Left ventricle myocardium inferior (tissue), 1 donor: ENCODE results near the gene PKD2. TPM values are rescaled to one million over a fixed set of nuclear protein-coding genes. Genes with fewer than 3 reads are reported as not detected.

Source experiments
- DNase-seq: peaks from one replicate; pipeline ENCODE4 v3.0.0-alpha.2; 2020
- H3K27ac ChIP-seq: fragments of 200-600 bp; replicated peaks from 2 replicates; pipeline ENCODE4 v1.8.0; 2021
- H3K27me3 ChIP-seq: fragments of 200-600 bp; 2 replicates; pipeline ENCODE4 v1.8.0; 2021; ENCODE audit warnings: low read depth
- H3K36me3 ChIP-seq: fragments of 200-600 bp; 2 replicates; pipeline ENCODE4 v1.8.0; 2021
- H3K4me1 ChIP-seq: fragments of 200-600 bp; 2 replicates; pipeline ENCODE4 v1.8.0; 2021
- H3K4me3 ChIP-seq: fragments of 200-600 bp; 2 replicates; pipeline ENCODE4 v1.8.0; 2021; ENCODE audit warnings: mild to moderate bottlenecking, moderate library complexity
- H3K9me3 ChIP-seq: fragments of 200-600 bp; replicated peaks from 2 replicates; pipeline ENCODE4 v1.8.0; 2021
- CTCF ChIP-seq: fragments of 200-600 bp; IDR thresholded peaks from 2 replicates; pipeline ENCODE4 v1.8.0; 2021; ENCODE audit warnings: antibody characterized with exemption, mild to moderate bottlenecking, borderline replicate concordance
- intact Hi-C: fragments of 100-400 bp; cut with micrococcal nuclease; formaldehyde crosslinking; loops from one replicate; pipeline ENCODE4 v1.11.0; 2022
- total RNA-seq: library from RNA; stranded (reverse); fragmentation: NEBNext Ultra II Directional; extraction: Animal tissue kit (Norgen Biotek cat#: 25700); gene quantifications from one replicate; pipeline ENCODE4 v1.2.1, GENCODE V29; 2021
- donor health status: DM: no; HTN: yes; CAD: no; lungs with severe emphysema.

The PKD2 gene
- total RNA-seq, 1 donor from 2014 or later, result 11.7 TPM

- H3K27ac ChIP-seq, result no peak overlapping the region
- peaks cover 65% of the 10 kb centered on the region for H3K36me3 ChIP-seq
- no peaks in the 10 kb centered on the region for H3K9me3 ChIP-seq
- no peak for DNase-seq
- no peaks in the 10 kb centered on the region for H3K27me3 ChIP-seq
- no peak overlapping the region for H3K4me3 ChIP-seq
- TF ChIP-seq CTCF, result no peak
- peaks cover 3% of the 10 kb centered on the region for H3K4me1 ChIP-seq
- intact Hi-C loops, result no loop called here
These were observed 52.3 kb downstream of the PKD2 start for GRCh38 chr4:88059766-88060165.

- no peaks in the 10 kb centered on the region for H3K27me3 ChIP-seq
- H3K9me3 ChIP-seq, result no peaks in the 10 kb centered on the region
- peaks cover 66% of the 10 kb centered on the region for H3K36me3 ChIP-seq
- TF ChIP-seq CTCF, result no peak
- peaks cover 3% of the 10 kb centered on the region for H3K4me1 ChIP-seq
- no peak overlapping the region for H3K27ac ChIP-seq
- intact Hi-C loops, result no loop called here
- DNase-seq, result no peak
- H3K4me3 ChIP-seq, result no peak overlapping the region
These were observed 53.0 kb downstream of the PKD2 start for GRCh38 chr4:88060431-88060830.

- Histone ChIP-seq H3K9me3 (no peaks in the 10 kb centered on the region), H3K27ac (no peak overlapping the region), H3K27me3 (no peaks in the 10 kb centered on the region), H3K36me3 (peaks cover 66% of the 10 kb centered on the region), H3K4me1 (peaks cover 3% of the 10 kb centered on the region), H3K4me3 (no peak overlapping the region)
- intact Hi-C loops, result no loop called here
- DNase-seq, result no peak
- TF ChIP-seq CTCF, result no peak
These were observed 54.9 kb downstream of the PKD2 start for GRCh38 chr4:88062311-88062710.

GRCh38 chr4:88062843-88063242 lies 55.4 kb downstream of the PKD2 start:
- Histone ChIP-seq H3K36me3 (peaks cover 67% of the 10 kb centered on the region), H3K27ac (no peak overlapping the region), H3K27me3 (no peaks in the 10 kb centered on the region), H3K4me1 (peaks cover 3% of the 10 kb centered on the region), H3K9me3 (no peaks in the 10 kb centered on the region), H3K4me3 (no peak overlapping the region)
- no peak for TF ChIP-seq CTCF
- DNase-seq, result no peak
- intact Hi-C loops, result no loop called here

- Histone ChIP-seq H3K4me1 (peaks cover 3% of the 10 kb centered on the region), H3K9me3 (peaks cover 8% of the 10 kb centered on the region), H3K27me3 (no peaks in the 10 kb centered on the region), H3K4me3 (no peak overlapping the region), H3K27ac (no peak overlapping the region), H3K36me3 (peaks cover 70% of the 10 kb centered on the region)
- intact Hi-C loops, result no loop called here
- no peak for DNase-seq
- no peak for TF ChIP-seq CTCF
These were observed 56.3 kb downstream of the PKD2 start for GRCh38 chr4:88063634-88064296.
